CD14-positive monocyte (primary cell): Measurements from ENCODE around the gene SBF2. TPM values are rescaled to one million over a fixed set of nuclear protein-coding genes. Genes with fewer than 3 reads are reported as not detected.

Experiments used
- DNase-seq, 3 donors: peaks; one replicate each; pipeline ENCODE4 v3.0.0-alpha.2; 2011 to 2022
- H2AFZ ChIP-seq: 2 replicates; pipeline ENCODE4 v1.6.0; 2012; ENCODE audit warnings: mild to moderate bottlenecking, low read depth, low read length, inconsistent platforms; ENCODE audit not compliant: insufficient read depth, poor library complexity, severe bottlenecking
- H3K27ac ChIP-seq, 2 donors: 1 replicate in 1 of 2; 2 replicates in 1 of 2; pipeline ENCODE4 v1.5.1; 2012 to 2013; ENCODE audit warnings: low read length in 2 of 2, control low read depth in 1 of 2, inconsistent platforms in 1 of 2, low read depth in 1 of 2, mild to moderate bottlenecking in 1 of 2
- H3K27me3 ChIP-seq, 2 donors: one replicate each; pipeline versions ENCODE4 v1.6.0 to v1.6.1; 2011 to 2013; ENCODE audit warnings: low read length in 2 of 2; ENCODE audit not compliant: control insufficient read depth in 2 of 2, insufficient read depth in 2 of 2
- H3K36me3 ChIP-seq, 2 donors: replicated peaks in 1 of 2; 1 replicate in 1 of 2; 2 replicates in 1 of 2; pipeline versions ENCODE4 v1.5.1 to v1.6.1; 2012 to 2013; ENCODE audit warnings: low read length in 2 of 2, control low read depth in 1 of 2, inconsistent platforms in 1 of 2, mild to moderate bottlenecking in 1 of 2; ENCODE audit not compliant: insufficient read depth in 2 of 2, control insufficient read depth in 1 of 2
- H3K4me1 ChIP-seq, 2 donors: 1 replicate in 1 of 2; 2 replicates in 1 of 2; pipeline versions ENCODE4 v1.5.1 to v1.6.1; 2012 to 2013; ENCODE audit warnings: low read length in 2 of 2, control low read depth in 1 of 2, inconsistent platforms in 1 of 2, mild to moderate bottlenecking in 1 of 2, moderate library complexity in 1 of 2; ENCODE audit not compliant: insufficient read depth in 2 of 2, control insufficient read depth in 1 of 2
- H3K4me2 ChIP-seq: replicated peaks from 2 replicates; pipeline ENCODE3; 2012; ENCODE audit warnings: low read length, moderate library complexity, mild to moderate bottlenecking; ENCODE audit not compliant: poor library complexity, severe bottlenecking; ENCODE audit errors: extremely low read depth
- H3K4me3 ChIP-seq, 3 experiments: fragments of 200-600 bp in 1 of 3; sonication (generic) in 1 of 3; replicated peaks in 1 of 3; 1 replicate in 2 of 3; 2 replicates in 1 of 3; pipeline ENCODE4 v1.5.1; 2011 to 2013; ENCODE audit warnings: low read length in 3 of 3, mild to moderate bottlenecking in 3 of 3, control low read depth in 2 of 3, low read depth in 2 of 3, inconsistent platforms in 1 of 3, moderate library complexity in 1 of 3
- H3K79me2 ChIP-seq: 2 replicates; pipeline ENCODE4 v1.6.0; 2012; ENCODE audit warnings: mild to moderate bottlenecking, control low read depth, inconsistent platforms, low read length, moderate library complexity; ENCODE audit not compliant: insufficient read depth
- H3K9ac ChIP-seq: 2 replicates; pipeline ENCODE4 v1.6.0; 2017; ENCODE audit warnings: low read length, mild to moderate bottlenecking; ENCODE audit not compliant: insufficient read depth, poor library complexity, severe bottlenecking
- H3K9me3 ChIP-seq, 2 donors: replicated peaks in 1 of 2; 1 replicate in 1 of 2; 2 replicates in 1 of 2; pipeline versions ENCODE4 v1.5.1 to v1.6.1; 2012 to 2013; ENCODE audit warnings: low read length in 2 of 2, control low read depth in 1 of 2; ENCODE audit not compliant: control insufficient read depth in 1 of 2, insufficient read depth in 1 of 2
- H4K20me1 ChIP-seq: 2 replicates; pipeline ENCODE4 v1.6.0; 2012; ENCODE audit warnings: mild to moderate bottlenecking, low read length, control low read depth, moderate library complexity; ENCODE audit not compliant: insufficient read depth
- H3K27ac Mint-ChIP-seq, 7 donors: one replicate each; pipeline ENCODE4 v1.8.0; 2020; ENCODE audit warnings: mild to moderate bottlenecking in 7 of 7, mixed read lengths in 7 of 7, moderate library complexity in 6 of 7, inconsistent platforms in 2 of 7
- H3K27me3 Mint-ChIP-seq, 3 donors: one replicate each; pipeline ENCODE4 v1.8.0; 2021 to 2022; ENCODE audit warnings: low read depth in 3 of 3, mild to moderate bottlenecking in 3 of 3, mixed read lengths in 3 of 3, moderate library complexity in 3 of 3, inconsistent platforms in 1 of 3
- H3K36me3 Mint-ChIP-seq, 2 donors: one replicate each; pipeline ENCODE4 v1.8.0; 2020; ENCODE audit warnings: mixed read lengths in 2 of 2, inconsistent platforms in 1 of 2, mild to moderate bottlenecking in 1 of 2
- H3K4me1 Mint-ChIP-seq: one replicate; pipeline ENCODE4 v1.8.0; 2020; ENCODE audit warnings: mild to moderate bottlenecking, mixed read lengths
- H3K4me3 Mint-ChIP-seq, 2 donors: one replicate each; pipeline ENCODE4 v1.8.0; 2020; ENCODE audit warnings: mild to moderate bottlenecking in 2 of 2, mixed read lengths in 2 of 2, moderate library complexity in 1 of 2
- H3K9me3 Mint-ChIP-seq, 7 donors: one replicate each; pipeline ENCODE4 v1.8.0; 2020 to 2022; ENCODE audit warnings: mixed read lengths in 7 of 7, mild to moderate bottlenecking in 6 of 7, moderate library complexity in 6 of 7, inconsistent platforms in 2 of 7
- WGBS: methylation state at CpG from one replicate; pipeline ENCODE4 v1.1.5; 2013; ENCODE audit warnings: missing lambda C conversion rate; ENCODE audit not compliant: insufficient coverage; 5-methylcytosine and 5-hydroxymethylcytosine counted together
- intact Hi-C, 2 donors: fragments of 100-400 bp; cut with micrococcal nuclease; formaldehyde crosslinking; loops; one replicate each; pipeline versions ENCODE4 v1.15.0 to v1.15.1; 2023
- polyA plus RNA-seq, 3 donors: library from polyadenylated mRNA; depleted of rRNA in 1 of 3; unstranded in 2 of 3; stranded (reverse) in 1 of 3; fragments of 300-500 nt in 2 of 3; fragments of >200 nt in 1 of 3; fragmentation: Illumina TruSeq in 2 of 3; gene quantifications; 1 replicate in 2 of 3; 2 replicates in 1 of 3; pipeline ENCODE4 v1.2.3, GENCODE V29; 2012 to 2021
- TF ChIP-seq, protein P1 (sequence below): fragments of 200-600 bp; IDR thresholded peaks from one replicate; pipeline ENCODE4 v1.8.0; 2022; ENCODE audit warnings: antibody characterized with exemption, mild to moderate bottlenecking

The SBF2 gene
- polyA plus RNA-seq, 3 donors, result 8.9 to 30.7 (median 16.4) TPM

DNA sequence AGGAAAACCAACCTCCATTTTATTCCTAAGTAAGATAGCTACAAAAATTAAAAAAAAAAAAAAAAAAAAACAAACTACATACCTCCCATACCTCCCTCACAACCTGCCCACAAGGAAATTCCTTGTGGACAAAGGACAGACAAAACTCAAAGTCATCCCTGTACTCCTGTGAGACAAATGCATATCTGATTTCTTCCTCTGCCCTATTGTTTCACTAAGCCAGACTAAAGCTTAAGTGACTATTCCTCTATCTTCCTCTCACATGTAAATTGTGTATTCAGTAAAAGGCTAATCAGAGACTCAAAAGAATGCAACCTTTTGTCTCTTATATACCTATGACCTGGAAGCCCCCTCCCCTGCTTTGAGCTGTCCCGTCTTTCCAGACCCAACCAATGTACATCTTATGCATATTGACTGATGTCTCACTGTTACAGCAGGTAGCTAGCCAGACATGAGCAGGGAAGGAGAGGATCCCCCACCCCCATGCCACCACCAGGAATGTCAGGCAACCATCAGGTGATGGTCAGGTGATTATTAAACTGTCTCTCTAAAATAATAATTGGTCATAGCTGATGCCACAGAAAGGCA, 289.4 kb downstream of the SBF2 start:
- H3K79me2 ChIP-seq, result no peaks in the 10 kb centered on the region
- DNase-seq, result no peak
- Mint-ChIP-seq H3K36me3 (peaks cover 15 to 26% of the 10 kb centered on the region in 2 donors), H3K27me3 (no peaks in the 10 kb centered on the region), H3K4me3 (no peak overlapping the region), H3K9me3 (peaks cover 11 to 30% (median 23%) of the 10 kb centered on the region in 7 donors), H3K4me1 (no peaks in the 10 kb centered on the region), H3K27ac (no peak overlapping the region)
- WGBS, result 100% methylated on average over 1 of the region's 1 CpG
- no peaks in the 10 kb centered on the region for H3K27me3 ChIP-seq
- H3K4me2 ChIP-seq, result no peak overlapping the region
- no peaks in the 10 kb centered on the region for H3K4me1 ChIP-seq
- H3K9me3 ChIP-seq, result peaks cover 23 to 26% of the 10 kb centered on the region in 2 donors
- H3K4me3 ChIP-seq, result no peak overlapping the region
- H3K27ac ChIP-seq, result no peak overlapping the region
- H3K9ac ChIP-seq, result no peak overlapping the region
- intact Hi-C loops, result no loop called here
- TF ChIP-seq, protein P1, sequence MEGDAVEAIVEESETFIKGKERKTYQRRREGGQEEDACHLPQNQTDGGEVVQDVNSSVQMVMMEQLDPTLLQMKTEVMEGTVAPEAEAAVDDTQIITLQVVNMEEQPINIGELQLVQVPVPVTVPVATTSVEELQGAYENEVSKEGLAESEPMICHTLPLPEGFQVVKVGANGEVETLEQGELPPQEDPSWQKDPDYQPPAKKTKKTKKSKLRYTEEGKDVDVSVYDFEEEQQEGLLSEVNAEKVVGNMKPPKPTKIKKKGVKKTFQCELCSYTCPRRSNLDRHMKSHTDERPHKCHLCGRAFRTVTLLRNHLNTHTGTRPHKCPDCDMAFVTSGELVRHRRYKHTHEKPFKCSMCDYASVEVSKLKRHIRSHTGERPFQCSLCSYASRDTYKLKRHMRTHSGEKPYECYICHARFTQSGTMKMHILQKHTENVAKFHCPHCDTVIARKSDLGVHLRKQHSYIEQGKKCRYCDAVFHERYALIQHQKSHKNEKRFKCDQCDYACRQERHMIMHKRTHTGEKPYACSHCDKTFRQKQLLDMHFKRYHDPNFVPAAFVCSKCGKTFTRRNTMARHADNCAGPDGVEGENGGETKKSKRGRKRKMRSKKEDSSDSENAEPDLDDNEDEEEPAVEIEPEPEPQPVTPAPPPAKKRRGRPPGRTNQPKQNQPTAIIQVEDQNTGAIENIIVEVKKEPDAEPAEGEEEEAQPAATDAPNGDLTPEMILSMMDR, result no peak
- no peaks in the 10 kb centered on the region for H4K20me1 ChIP-seq
- H3K36me3 ChIP-seq, result peaks cover 0 to 32% of the 10 kb centered on the region in 2 donors
- no peak overlapping the region for H2AFZ ChIP-seq

DNA sequence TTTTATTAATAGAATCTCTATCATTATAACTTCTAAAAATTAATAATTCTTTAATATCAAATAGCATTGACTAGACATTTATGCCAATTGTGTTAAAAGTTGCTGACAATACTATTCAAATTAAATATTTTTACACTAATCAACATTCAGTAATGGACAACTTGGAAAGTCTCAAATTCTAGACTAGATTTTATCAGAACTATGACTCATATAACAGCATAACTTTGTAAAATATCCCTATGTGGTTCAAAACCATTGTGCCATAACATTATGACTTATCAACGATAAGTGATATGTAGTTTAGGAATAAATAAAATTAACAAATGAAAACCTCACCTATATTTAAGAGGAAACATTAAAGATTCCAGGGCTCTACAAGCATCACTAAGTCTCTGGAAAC, 291.8 kb downstream of the SBF2 start:
- no peaks in the 10 kb centered on the region for H4K20me1 ChIP-seq
- intact Hi-C loops, result no loop called here
- no peak overlapping the region for H3K9ac ChIP-seq
- H3K4me3 ChIP-seq, result no peak overlapping the region
- no CpG with 5 or more reads among the region's 1 CpG for WGBS
- no peak for DNase-seq
- H3K4me3 Mint-ChIP-seq, result no peak overlapping the region
- no peak overlapping the region for H3K4me2 ChIP-seq
- no peak overlapping the region for H3K27ac Mint-ChIP-seq
- no peaks in the 10 kb centered on the region for H3K4me1 ChIP-seq
- H3K27me3 Mint-ChIP-seq, result no peaks in the 10 kb centered on the region
- no peak overlapping the region for H3K27ac ChIP-seq
- peaks cover 5% of the 10 kb centered on the region in 2 donors for H3K9me3 ChIP-seq
- H3K36me3 Mint-ChIP-seq, result peaks cover 32 to 41% of the 10 kb centered on the region in 2 donors
- H3K27me3 ChIP-seq, result no peaks in the 10 kb centered on the region
- H3K4me1 Mint-ChIP-seq, result no peaks in the 10 kb centered on the region
- TF ChIP-seq, protein P1, result no peak
- H3K79me2 ChIP-seq, result no peaks in the 10 kb centered on the region
- peaks cover 2 to 15% (median 8%) of the 10 kb centered on the region in 7 donors for H3K9me3 Mint-ChIP-seq
- H2AFZ ChIP-seq, result no peak overlapping the region
- H3K36me3 ChIP-seq, result peaks cover 14 to 44% of the 10 kb centered on the region in 2 donors
